PC-3 (cell line): ENCODE results near the gene RAB5B. TPM values are rescaled to one million over a fixed set of nuclear protein-coding genes. Genes with fewer than 3 reads are reported as not detected.

ENCODE experiments used
- ATAC-seq: fragments of 200-7000 bp; cut with Tn5 transposase; 2 replicates; pipeline ENCODE4 v1.9.1; 2020; ENCODE audit warnings: mild to moderate bottlenecking, moderate library complexity
- BruUV-seq: library from RNA; stranded (reverse); fragments of 400-500 nt; replicated peaks from 2 replicates; lab custom pipeline; 2021; lab: Mats Ljungman, UMichigan
- CTCF ChIA-PET: fragments of 300-600 bp; sonication (Branson Sonifier 250); formaldehyde crosslinking; loops from one replicate; lab custom pipeline; 2022; ENCODE audit warnings: antibody characterized with exemption; lab: Charles Lee
- POLR2A ChIA-PET: fragments of 300-600 bp; sonication (Branson Sonifier 250); formaldehyde crosslinking; loops from one replicate; lab custom pipeline; 2022; ENCODE audit warnings: antibody characterized with exemption; ENCODE audit not compliant: unreplicated experiment; lab: Charles Lee
- DNase-seq: peaks from one replicate; pipeline ENCODE4 v3.0.0-alpha.2; 2015
- H2AFZ ChIP-seq: fragments of 300-600 bp; sonication (generic); 2 replicates; pipeline ENCODE4 v1.6.0; 2016; ENCODE audit warnings: antibody characterized with exemption, low read length
- H3F3A ChIP-seq: fragments of 300-600 bp; sonication (generic); one replicate; pipeline ENCODE4 v1.6.0; 2017; ENCODE audit warnings: antibody characterized with exemption, low read length, control low read depth, mild to moderate bottlenecking; ENCODE audit not compliant: unreplicated experiment
- H3K27ac ChIP-seq: fragments of 300-600 bp; sonication (generic); 2 replicates; pipeline ENCODE4 v1.5.1; 2016; ENCODE audit warnings: mild to moderate bottlenecking, low read length
- H3K27me3 ChIP-seq: fragments of 300-600 bp; sonication (generic); 2 replicates; pipeline ENCODE4 v1.6.1; 2016; ENCODE audit warnings: low read length, mixed read lengths
- H3K36me3 ChIP-seq: fragments of 300-600 bp; sonication (generic); 2 replicates; pipeline ENCODE4 v1.6.1; 2016; ENCODE audit warnings: low read depth, mixed run types, low read length, mixed read lengths
- H3K4me1 ChIP-seq: fragments of 300-600 bp; sonication (generic); 2 replicates; pipeline ENCODE4 v1.5.1; 2016; ENCODE audit warnings: low read length; ENCODE audit not compliant: insufficient read depth
- H3K4me2 ChIP-seq: fragments of 300-600 bp; sonication (generic); 2 replicates; pipeline ENCODE4 v1.6.0; 2016; ENCODE audit warnings: low read length
- H3K4me3 ChIP-seq: fragments of 300-600 bp; sonication (generic); 2 replicates; pipeline ENCODE4 v1.5.1; 2016; ENCODE audit warnings: mild to moderate bottlenecking, low read length, mixed read lengths
- H3K79me2 ChIP-seq: fragments of 300-600 bp; sonication (generic); 2 replicates; pipeline ENCODE4 v1.6.1; 2017; ENCODE audit warnings: low read length, mixed read lengths
- H3K9ac ChIP-seq: fragments of 300-600 bp; sonication (generic); 2 replicates; pipeline ENCODE4 v1.6.0; 2016; ENCODE audit warnings: mild to moderate bottlenecking, low read length
- H3K9me2 ChIP-seq: fragments of 300-600 bp; sonication (generic); replicated peaks from 2 replicates; pipeline ENCODE4 v1.6.1; 2016; ENCODE audit warnings: mixed run types, low read length, mixed read lengths
- H3K9me3 ChIP-seq: fragments of 300-600 bp; sonication (generic); 2 replicates; pipeline ENCODE4 v1.6.1; 2016; ENCODE audit warnings: low read length, mixed read lengths
- H4K20me1 ChIP-seq: fragments of 300-600 bp; sonication (generic); 2 replicates; pipeline ENCODE4 v1.6.1; 2016; ENCODE audit warnings: low read length, mixed read lengths
- EZH2 ChIP-seq: fragments of 300-600 bp; sonication (generic); IDR thresholded peaks from one replicate; pipeline ENCODE4 v1.6.1; 2017; ENCODE audit warnings: antibody characterized with exemption, mild to moderate bottlenecking, low read length; ENCODE audit not compliant: unreplicated experiment
- EZH2phosphoT487 ChIP-seq: fragments of 300-600 bp; sonication (generic); IDR thresholded peaks from 2 replicates; pipeline ENCODE4 v1.6.1; 2018; ENCODE audit warnings: mild to moderate bottlenecking, antibody characterized with exemption, low read length, borderline replicate concordance
- intact Hi-C: fragments of 100-400 bp; cut with micrococcal nuclease; formaldehyde crosslinking; loops from 2 replicates; pipeline ENCODE4 v1.9.0; 2023
- total RNA-seq: library from RNA; depleted of rRNA; stranded (reverse); fragments of >200 nt; gene quantifications from 2 replicates; pipeline ENCODE4 v1.2.3, GENCODE V29; 2014
- TF ChIP-seq, protein P1 (sequence below): fragments of 300-600 bp; sonication (generic); conservative IDR thresholded peaks from 2 replicates; pipeline ENCODE4 v1.5.1; 2017; ENCODE audit warnings: antibody characterized with exemption, low read depth, mild to moderate bottlenecking, low read length

Gene RAB5B
- total RNA-seq, 1 experiment from 2014 or later, result 48.8 TPM

- Histone ChIP-seq H3K36me3 (peaks cover 24% of the 10 kb centered on the region; the same call in 1 of the 2 replicates), H4K20me1 (no peaks in the 10 kb centered on the region), H3K27ac (no peak overlapping the region), H3K4me3 (no peak overlapping the region), H3K79me2 (peaks cover 11% of the 10 kb centered on the region), H3K4me2 (no peak overlapping the region), H3F3A (no peaks in the 10 kb centered on the region), H3K9ac (no peak overlapping the region), H3K27me3 (no peaks in the 10 kb centered on the region), H2AFZ (no peak overlapping the region), H3K9me3 (no peaks in the 10 kb centered on the region), H3K4me1 (peaks cover 5% of the 10 kb centered on the region; the same call in 1 of the 2 replicates), H3K9me2 (no peaks in the 10 kb centered on the region)
- ATAC-seq (no peak), DNase-seq (no peak)
- ChIA-PET POLR2A (no interaction called here), CTCF (interaction anchor here (0.6 kb wide), 1 partner anchor 19 kb away, joined by 4 read pairs; no protein-coding TSS in a partner anchor)
- BruUV-seq, result TSS peak; percentile 17
- TF ChIP-seq, protein P1, sequence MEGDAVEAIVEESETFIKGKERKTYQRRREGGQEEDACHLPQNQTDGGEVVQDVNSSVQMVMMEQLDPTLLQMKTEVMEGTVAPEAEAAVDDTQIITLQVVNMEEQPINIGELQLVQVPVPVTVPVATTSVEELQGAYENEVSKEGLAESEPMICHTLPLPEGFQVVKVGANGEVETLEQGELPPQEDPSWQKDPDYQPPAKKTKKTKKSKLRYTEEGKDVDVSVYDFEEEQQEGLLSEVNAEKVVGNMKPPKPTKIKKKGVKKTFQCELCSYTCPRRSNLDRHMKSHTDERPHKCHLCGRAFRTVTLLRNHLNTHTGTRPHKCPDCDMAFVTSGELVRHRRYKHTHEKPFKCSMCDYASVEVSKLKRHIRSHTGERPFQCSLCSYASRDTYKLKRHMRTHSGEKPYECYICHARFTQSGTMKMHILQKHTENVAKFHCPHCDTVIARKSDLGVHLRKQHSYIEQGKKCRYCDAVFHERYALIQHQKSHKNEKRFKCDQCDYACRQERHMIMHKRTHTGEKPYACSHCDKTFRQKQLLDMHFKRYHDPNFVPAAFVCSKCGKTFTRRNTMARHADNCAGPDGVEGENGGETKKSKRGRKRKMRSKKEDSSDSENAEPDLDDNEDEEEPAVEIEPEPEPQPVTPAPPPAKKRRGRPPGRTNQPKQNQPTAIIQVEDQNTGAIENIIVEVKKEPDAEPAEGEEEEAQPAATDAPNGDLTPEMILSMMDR, result no peak
- no peak for TF ChIP-seq EZH2
- no peak for TF ChIP-seq EZH2phosphoT487
- intact Hi-C loops, result no loop called here
Measured at GRCh38 chr12:55993230-55993853, 19.5 kb downstream of the RAB5B start.

DNA sequence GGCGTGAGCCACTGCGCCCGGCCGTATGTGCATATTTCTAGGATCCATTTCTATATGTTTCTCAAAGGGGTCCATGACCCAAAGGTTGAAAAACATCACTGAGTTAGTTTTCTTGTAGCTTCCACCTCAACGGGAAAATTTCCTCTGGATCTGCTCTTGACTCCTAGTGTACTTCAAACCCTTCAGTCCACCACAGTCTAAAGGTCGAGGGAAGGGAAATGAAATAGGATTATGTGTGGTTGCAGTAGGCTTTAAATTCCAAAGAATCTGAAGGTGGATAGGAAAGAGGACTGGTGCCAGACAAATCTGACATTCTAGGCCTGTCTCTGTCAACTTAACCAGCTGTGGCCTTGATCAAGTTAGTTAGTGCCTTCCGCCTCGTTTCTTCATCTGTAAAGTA, 21.5 kb downstream of the RAB5B start:
- no peak overlapping the region for H3K9ac ChIP-seq
- H3K27ac ChIP-seq, result no peak overlapping the region
- no peaks in the 10 kb centered on the region for H3K27me3 ChIP-seq
- H3K79me2 ChIP-seq, result peaks cover 12% of the 10 kb centered on the region
- H3K4me1 ChIP-seq, result peaks cover 5% of the 10 kb centered on the region; the same call in 1 of the 2 replicates
- no peaks in the 10 kb centered on the region for H3K9me2 ChIP-seq
- no peak for DNase-seq
- no peaks in the 10 kb centered on the region for H3F3A ChIP-seq
- H3K4me3 ChIP-seq, result no peak overlapping the region
- intact Hi-C loops, result no loop called here
- H3K36me3 ChIP-seq, result peaks cover 19% of the 10 kb centered on the region; the same call in 1 of the 2 replicates
- no peak overlapping the region for H3K4me2 ChIP-seq
- no TSS peak for BruUV-seq
- ATAC-seq, result no peak
- ChIA-PET CTCF (interaction anchor here (0.5 to 1.1 kb wide), 4 partner anchors 12 to 58 kb away, joined by 3 to 8 read pairs (median 4); no protein-coding TSS in a partner anchor), POLR2A (no interaction called here)
- H2AFZ ChIP-seq, result no peak overlapping the region
- no peaks in the 10 kb centered on the region for H3K9me3 ChIP-seq
- no peak for TF ChIP-seq EZH2phosphoT487
- TF ChIP-seq, protein P1, result no peak
- no peak for TF ChIP-seq EZH2
- H4K20me1 ChIP-seq, result no peaks in the 10 kb centered on the region
